Tibial nerve (tissue), 4 donors: ENCODE results near the gene CLIC5.

Experiments
- EP300 ChIP-seq, 2 donors: sonication (generic); formaldehyde crosslinking; IDR thresholded peaks; one replicate each; pipeline ENCODE4 v1.6.1; 2017; ENCODE audit warnings: antibody characterized with exemption in 2 of 2, mild to moderate bottlenecking in 1 of 2
- POLR2A ChIP-seq, 2 donors: fragments of 450-650 bp; IDR thresholded peaks; one replicate each; pipeline ENCODE4 v1.6.1; 2017; ENCODE audit warnings: antibody characterized with exemption in 2 of 2, mild to moderate bottlenecking in 2 of 2, moderate library complexity in 2 of 2
- TF ChIP-seq, protein P1 (sequence below), 5 experiments: fragments of 200-600 bp in 3 of 5; fragments of 450-650 bp in 2 of 5; sonication (generic) in 3 of 5; IDR thresholded peaks; one replicate each; pipeline ENCODE4 v1.5.1; 2016 to 2019; ENCODE audit warnings: antibody characterized with exemption in 5 of 5, mild to moderate bottlenecking in 3 of 5, moderate library complexity in 2 of 5

DNA sequence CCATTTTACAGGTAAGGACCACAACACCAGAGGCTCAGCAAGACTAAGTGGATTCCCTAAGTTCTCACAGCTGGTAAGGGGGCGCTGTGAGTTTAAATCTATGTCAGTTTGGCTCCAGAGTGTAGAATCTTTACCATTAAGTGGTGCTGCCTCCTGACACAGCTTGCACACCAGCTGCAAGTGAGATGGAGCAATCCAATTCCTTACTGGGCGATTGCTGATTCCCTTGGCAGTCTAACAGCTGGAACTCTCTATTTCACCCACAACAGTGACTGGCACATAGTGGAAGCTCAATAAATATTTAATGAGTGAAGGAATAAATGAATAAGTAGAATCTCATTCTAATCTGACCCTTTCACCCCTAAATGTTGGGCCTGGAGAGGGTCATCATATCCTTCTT is 176.7 kb downstream of the CLIC5 start:
- TF ChIP-seq, protein P1, sequence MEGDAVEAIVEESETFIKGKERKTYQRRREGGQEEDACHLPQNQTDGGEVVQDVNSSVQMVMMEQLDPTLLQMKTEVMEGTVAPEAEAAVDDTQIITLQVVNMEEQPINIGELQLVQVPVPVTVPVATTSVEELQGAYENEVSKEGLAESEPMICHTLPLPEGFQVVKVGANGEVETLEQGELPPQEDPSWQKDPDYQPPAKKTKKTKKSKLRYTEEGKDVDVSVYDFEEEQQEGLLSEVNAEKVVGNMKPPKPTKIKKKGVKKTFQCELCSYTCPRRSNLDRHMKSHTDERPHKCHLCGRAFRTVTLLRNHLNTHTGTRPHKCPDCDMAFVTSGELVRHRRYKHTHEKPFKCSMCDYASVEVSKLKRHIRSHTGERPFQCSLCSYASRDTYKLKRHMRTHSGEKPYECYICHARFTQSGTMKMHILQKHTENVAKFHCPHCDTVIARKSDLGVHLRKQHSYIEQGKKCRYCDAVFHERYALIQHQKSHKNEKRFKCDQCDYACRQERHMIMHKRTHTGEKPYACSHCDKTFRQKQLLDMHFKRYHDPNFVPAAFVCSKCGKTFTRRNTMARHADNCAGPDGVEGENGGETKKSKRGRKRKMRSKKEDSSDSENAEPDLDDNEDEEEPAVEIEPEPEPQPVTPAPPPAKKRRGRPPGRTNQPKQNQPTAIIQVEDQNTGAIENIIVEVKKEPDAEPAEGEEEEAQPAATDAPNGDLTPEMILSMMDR (IDR thresholded peaks at IDR 0.05): no peak
- TF ChIP-seq EP300 (IDR thresholded peaks at IDR 0.05): no peak
- TF ChIP-seq POLR2A (IDR thresholded peaks at IDR 0.05): no peak
